ENCODE results near the gene ARID3A.
A peak's percentile ranks its signal among the peaks of the same experiment; 100 is the strongest.

Gene ARID3A

GRCh38 chr19:980133-980998, 54.5 kb downstream of the ARID3A start:
- peaks cover 9% of the 10 kb centered on the region for H3F3A ChIP-seq (ENCODE audit: insufficient read depth)
- no peaks in the 10 kb centered on the region for H3K9me2 ChIP-seq (replicated peaks; ENCODE audit: insufficient read depth, low read length)
- no peak overlapping the region for H3K9ac ChIP-seq (ENCODE audit: low read length)
- H3K36me3 ChIP-seq (ENCODE audit: low read length) = no peaks in the 10 kb centered on the region
- 0 out of 2 replicates have a peak, but pooled peaks cover 6% of the 10 kb centered on the region for H3K79me2 ChIP-seq (ENCODE audit: insufficient read depth, low read length)
- no peaks in the 10 kb centered on the region for H3K27me3 ChIP-seq (ENCODE audit: low read length)
- H3K4me2 ChIP-seq (ENCODE audit: low read depth, low read length, poor library complexity, severe bottlenecking) = no peak overlapping the region
- no peak overlapping the region for H3K27ac ChIP-seq (ENCODE audit: low read depth, low read length)
- H3K4me3 ChIP-seq (ENCODE audit: insufficient read depth, low read length, poor library complexity, severe bottlenecking) = no peak overlapping the region
- H2AFZ ChIP-seq (ENCODE audit: low read depth, low read length, severe bottlenecking) = no peak overlapping the region
- no peaks in the 10 kb centered on the region for H4K20me1 ChIP-seq (ENCODE audit: low read depth, low read length)
- no peaks in the 10 kb centered on the region for H3K9me3 ChIP-seq (ENCODE audit: insufficient read depth, low read length)
- TF ChIP-seq CTCF (IDR thresholded peaks at IDR 0.05; ENCODE audit: insufficient read depth, low read length, poor library complexity, severe bottlenecking) (no peak), EZH2phosphoT487 (conservative IDR thresholded peaks at IDR 0.05; ENCODE audit: low read length) (no peak)

GRCh38 chr19:982567-983170, 56.8 kb downstream of the ARID3A start:
- no peak overlapping the region for H3K9ac ChIP-seq (ENCODE audit: low read length)
- H2AFZ ChIP-seq (ENCODE audit: low read depth, low read length, severe bottlenecking) = no peak overlapping the region
- no peak overlapping the region for H3K4me3 ChIP-seq (ENCODE audit: insufficient read depth, low read length, poor library complexity, severe bottlenecking)

GRCh38 chr19:984165-984967, 58.5 kb downstream of the ARID3A start, which contains the start of gene WDR18:
Gene WDR18, plus strand, starts transcription at chr19:984345. Its CDS starts 9 bp downstream, at chr19:984354.
- peak within 1 kb of the TSS; percentile 75 for H3K4me2 ChIP-seq (ENCODE audit: low read depth, low read length, poor library complexity, severe bottlenecking)
- H3K9me2 ChIP-seq (replicated peaks; ENCODE audit: insufficient read depth, low read length) = no peaks in the 10 kb centered on the region
- H3K36me3 ChIP-seq (ENCODE audit: low read length) = no peaks in the 10 kb centered on the region
- peak within 1 kb of the TSS; percentile 92 for H3K4me3 ChIP-seq (ENCODE audit: insufficient read depth, low read length, poor library complexity, severe bottlenecking)
- peak within 1 kb of the TSS; percentile 87 for H2AFZ ChIP-seq (ENCODE audit: low read depth, low read length, severe bottlenecking)
- H3K9ac ChIP-seq (ENCODE audit: low read length) = peak within 1 kb of the TSS; percentile 83
- TF ChIP-seq CTCF (IDR thresholded peaks at IDR 0.05; ENCODE audit: insufficient read depth, low read length, poor library complexity, severe bottlenecking) = no peak
- no peak for TF ChIP-seq EZH2phosphoT487 (conservative IDR thresholded peaks at IDR 0.05; ENCODE audit: low read length)
- no peaks in the 10 kb centered on the region for H3K27me3 ChIP-seq (ENCODE audit: low read length)
- H3K9me3 ChIP-seq (ENCODE audit: insufficient read depth, low read length) = no peaks in the 10 kb centered on the region
- H3K27ac ChIP-seq (ENCODE audit: low read depth, low read length) = peak within 1 kb of the TSS; percentile 7; the same call in 1 of the 2 replicates
- H3F3A ChIP-seq (ENCODE audit: insufficient read depth) = peaks cover 9% of the 10 kb centered on the region
- 0 out of 2 replicates have a peak, but pooled peaks cover 6% of the 10 kb centered on the region for H3K79me2 ChIP-seq (ENCODE audit: insufficient read depth, low read length)
- H4K20me1 ChIP-seq (ENCODE audit: low read depth, low read length) = no peaks in the 10 kb centered on the region

More at GRCh38 chr19:982567-983170, 56.8 kb downstream of the ARID3A start:
- no peaks in the 10 kb centered on the region for H3K27me3 ChIP-seq (ENCODE audit: low read length)
- peak overlapping the region; percentile 33 for H3K4me2 ChIP-seq (ENCODE audit: low read depth, low read length, poor library complexity, severe bottlenecking)
- H3F3A ChIP-seq (ENCODE audit: insufficient read depth) = peaks cover 9% of the 10 kb centered on the region
- no peaks in the 10 kb centered on the region for H3K9me3 ChIP-seq (ENCODE audit: insufficient read depth, low read length)
- H3K27ac ChIP-seq (ENCODE audit: low read depth, low read length) = no peak overlapping the region
- no peaks in the 10 kb centered on the region for H3K36me3 ChIP-seq (ENCODE audit: low read length)
- H3K79me2 ChIP-seq (ENCODE audit: insufficient read depth, low read length) = 0 out of 2 replicates have a peak, but pooled peaks cover 6% of the 10 kb centered on the region
- no peaks in the 10 kb centered on the region for H3K9me2 ChIP-seq (replicated peaks; ENCODE audit: insufficient read depth, low read length)
- H4K20me1 ChIP-seq (ENCODE audit: low read depth, low read length) = no peaks in the 10 kb centered on the region
- no peak for TF ChIP-seq EZH2phosphoT487 (conservative IDR thresholded peaks at IDR 0.05; ENCODE audit: low read length)
- peak; percentile 80 for TF ChIP-seq CTCF (IDR thresholded peaks at IDR 0.05; ENCODE audit: insufficient read depth, low read length, poor library complexity, severe bottlenecking)
